ENCODE data around the gene MBNL1.
A peak's percentile ranks its signal among the peaks of the same experiment; 100 is the strongest.

The MBNL1 gene

GRCh38 chr3:152234657-152235375, 33.9 kb upstream of the MBNL1 start:
- no peak for TF ChIP-seq CTCF (IDR thresholded peaks at IDR 0.05)
- Histone ChIP-seq H3K4me3 (no peak overlapping the region), H3K4me1 (peaks cover 0 to 47% (median 4%) of the 10 kb centered on the region in 4 donors), H3K9me3 (no peaks in the 10 kb centered on the region), H3K27me3 (no peaks in the 10 kb centered on the region), H3K27ac (no peak overlapping the region), H3K36me3 (no peaks in the 10 kb centered on the region)
- DNase-seq, result no peak
- intact Hi-C loops (cut with DNase I; ENCODE audit: low total_unique reads), result no loop called here

- intact Hi-C loops (cut with DNase I; ENCODE audit: low total_unique reads), result no loop called here
- DNase-seq, result no peak
- Histone ChIP-seq H3K4me3 (no peak overlapping the region), H3K27ac (no peak overlapping the region), H3K9me3 (no peaks in the 10 kb centered on the region), H3K4me1 (peaks cover 0 to 47% (median 4%) of the 10 kb centered on the region in 4 donors), H3K27me3 (no peaks in the 10 kb centered on the region), H3K36me3 (no peaks in the 10 kb centered on the region)
- no peak for TF ChIP-seq CTCF (IDR thresholded peaks at IDR 0.05)
Observed at GRCh38 chr3:152235709-152236298, 32.9 kb upstream of the MBNL1 start.

GRCh38 chr3:152236716-152237115, 32.0 kb upstream of the MBNL1 start:
- H3K27me3 ChIP-seq, result no peaks in the 10 kb centered on the region
- no peak overlapping the region for H3K27ac ChIP-seq
- DNase-seq, result no peak
- no peaks in the 10 kb centered on the region for H3K9me3 ChIP-seq
- H3K4me1 ChIP-seq, result peaks cover 0 to 47% (median 7%) of the 10 kb centered on the region in 4 donors
- no peak overlapping the region for H3K4me3 ChIP-seq
- intact Hi-C loops (cut with DNase I; ENCODE audit: low total_unique reads), result no loop called here
- no peaks in the 10 kb centered on the region for H3K36me3 ChIP-seq
- no peak for TF ChIP-seq CTCF (IDR thresholded peaks at IDR 0.05)

GRCh38 chr3:152241142-152242017, 27.3 kb upstream of the MBNL1 start:
- intact Hi-C loops (cut with DNase I; ENCODE audit: low total_unique reads), result no loop called here
- Histone ChIP-seq H3K4me3 (no peak overlapping the region), H3K4me1 (peaks cover 0 to 29% (median 5%) of the 10 kb centered on the region in 4 donors), H3K36me3 (no peaks in the 10 kb centered on the region), H3K27me3 (no peaks in the 10 kb centered on the region), H3K9me3 (no peaks in the 10 kb centered on the region), H3K27ac (peak overlapping the region; percentile 4 to 7)
- TF ChIP-seq CTCF (IDR thresholded peaks at IDR 0.05), result no peak
- no peak for DNase-seq

GRCh38 chr3:152243301-152243711, 25.4 kb upstream of the MBNL1 start:
- no peak for DNase-seq
- intact Hi-C loops (cut with DNase I; ENCODE audit: low total_unique reads), result no loop called here
- H3K4me3 ChIP-seq, result no peak overlapping the region

More at GRCh38 chr3:152243301-152243711, 25.4 kb upstream of the MBNL1 start:
- Histone ChIP-seq H3K36me3 (no peaks in the 10 kb centered on the region), H3K9me3 (no peaks in the 10 kb centered on the region), H3K27me3 (no peaks in the 10 kb centered on the region), H3K4me1 (peaks cover 0 to 28% (median 5%) of the 10 kb centered on the region in 4 donors), H3K27ac (peak overlapping the region in 1 of 2 donors; percentile 44)
- TF ChIP-seq CTCF (IDR thresholded peaks at IDR 0.05), result no peak
